Mucosa of rectum (tissue), 2 donors: ENCODE results near the gene GATA3.

Experiments used
- H3K27ac ChIP-seq, 2 donors: one replicate each; pipeline ENCODE4 v1.7.0; 2013; ENCODE audit warnings: inconsistent platforms in 2 of 2, low read depth in 2 of 2, low read length in 2 of 2
- H3K27me3 ChIP-seq, 2 donors: one replicate each; pipeline ENCODE4 v1.7.0; 2013; ENCODE audit warnings: low read length in 2 of 2; ENCODE audit not compliant: control insufficient read depth in 2 of 2, insufficient read depth in 2 of 2
- H3K36me3 ChIP-seq, 2 donors: one replicate each; pipeline ENCODE4 v1.7.0; 2013; ENCODE audit warnings: low read length in 2 of 2; ENCODE audit not compliant: control insufficient read depth in 2 of 2, insufficient read depth in 2 of 2
- H3K4me1 ChIP-seq, 2 donors: one replicate each; pipeline ENCODE4 v1.7.0; 2013; ENCODE audit warnings: low read length in 2 of 2, mild to moderate bottlenecking in 1 of 2; ENCODE audit not compliant: control insufficient read depth in 2 of 2, insufficient read depth in 2 of 2
- H3K4me3 ChIP-seq, 2 donors: one replicate each; pipeline ENCODE4 v1.7.0; 2013; ENCODE audit warnings: low read length in 2 of 2
- H3K9ac ChIP-seq, 2 donors: one replicate each; pipeline ENCODE4 v1.7.0; 2013; ENCODE audit warnings: low read length in 2 of 2, low read depth in 1 of 2, mild to moderate bottlenecking in 1 of 2
- H3K9me3 ChIP-seq, 2 donors: one replicate each; pipeline ENCODE4 v1.7.0; 2013; ENCODE audit warnings: low read length in 2 of 2; ENCODE audit not compliant: control insufficient read depth in 2 of 2
- donor health status: healthy.
- donor health status: Normal muscosa, but diverticular disease.

Gene GATA3

GRCh38 chr10:8114741-8115617, 60.5 kb downstream of the GATA3 start:
- Histone ChIP-seq H3K27me3 (no peaks in the 10 kb centered on the region), H3K36me3 (no peaks in the 10 kb centered on the region), H3K9me3 (no peaks in the 10 kb centered on the region), H3K4me1 (no peaks in the 10 kb centered on the region), H3K4me3 (no peak overlapping the region), H3K9ac (no peak overlapping the region), H3K27ac (no peak overlapping the region)

GRCh38 chr10:8115618-8115980, 61.1 kb downstream of the GATA3 start:
- no peaks in the 10 kb centered on the region for H3K36me3 ChIP-seq
- no peak overlapping the region for H3K9ac ChIP-seq
- no peaks in the 10 kb centered on the region for H3K27me3 ChIP-seq
- no peaks in the 10 kb centered on the region for H3K9me3 ChIP-seq
- no peak overlapping the region for H3K27ac ChIP-seq
- H3K4me1 ChIP-seq, result no peaks in the 10 kb centered on the region
- no peak overlapping the region for H3K4me3 ChIP-seq

- Histone ChIP-seq H3K4me3 (no peak overlapping the region), H3K9ac (no peak overlapping the region), H3K36me3 (no peaks in the 10 kb centered on the region), H3K9me3 (no peaks in the 10 kb centered on the region), H3K27me3 (no peaks in the 10 kb centered on the region), H3K4me1 (no peaks in the 10 kb centered on the region), H3K27ac (no peak overlapping the region)
These were observed 62.0 kb downstream of the GATA3 start for GRCh38 chr10:8116474-8116873.

GRCh38 chr10:8116926-8117493, 62.5 kb downstream of the GATA3 start:
- no peaks in the 10 kb centered on the region for H3K36me3 ChIP-seq
- H3K4me3 ChIP-seq, result no peak overlapping the region
- H3K9me3 ChIP-seq, result no peaks in the 10 kb centered on the region
- H3K4me1 ChIP-seq, result no peaks in the 10 kb centered on the region
- H3K9ac ChIP-seq, result no peak overlapping the region
- no peak overlapping the region for H3K27ac ChIP-seq
- H3K27me3 ChIP-seq, result no peaks in the 10 kb centered on the region

- Histone ChIP-seq H3K27me3 (no peaks in the 10 kb centered on the region), H3K9me3 (no peaks in the 10 kb centered on the region), H3K27ac (no peak overlapping the region), H3K4me3 (no peak overlapping the region), H3K36me3 (no peaks in the 10 kb centered on the region), H3K9ac (no peak overlapping the region), H3K4me1 (no peaks in the 10 kb centered on the region)
These were observed 66.9 kb downstream of the GATA3 start for GRCh38 chr10:8121201-8121890.

- Histone ChIP-seq H3K4me1 (no peaks in the 10 kb centered on the region), H3K27ac (no peak overlapping the region), H3K9ac (no peak overlapping the region), H3K4me3 (no peak overlapping the region), H3K36me3 (no peaks in the 10 kb centered on the region), H3K27me3 (no peaks in the 10 kb centered on the region), H3K9me3 (no peaks in the 10 kb centered on the region)
These were observed 68.3 kb downstream of the GATA3 start for GRCh38 chr10:8122611-8123369.

DNA sequence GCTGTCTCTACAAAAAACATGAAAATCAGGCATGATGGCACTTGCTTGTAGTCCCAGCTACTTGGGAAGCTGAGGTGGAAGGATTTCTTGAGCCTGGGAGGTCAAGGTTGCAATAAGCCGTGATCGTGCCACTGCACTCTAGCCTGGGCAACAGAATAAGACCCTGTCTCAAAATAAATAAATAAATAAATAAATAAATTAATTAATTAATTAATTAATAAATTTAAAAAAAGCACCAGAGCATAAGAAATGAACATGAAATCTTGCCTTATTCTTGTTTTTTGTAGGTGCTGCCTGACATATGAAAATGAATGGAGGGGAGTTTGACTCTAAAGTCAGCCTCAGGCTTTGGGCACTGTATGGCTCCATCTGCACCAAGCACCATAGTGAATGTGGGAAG, 69.9 kb downstream of the GATA3 start:
- no peak overlapping the region for H3K4me3 ChIP-seq
- H3K27ac ChIP-seq, result no peak overlapping the region
- no peak overlapping the region for H3K9ac ChIP-seq
- no peaks in the 10 kb centered on the region for H3K4me1 ChIP-seq
- no peaks in the 10 kb centered on the region for H3K36me3 ChIP-seq
- no peaks in the 10 kb centered on the region for H3K27me3 ChIP-seq
- no peaks in the 10 kb centered on the region for H3K9me3 ChIP-seq
